CD4-positive, alpha-beta T cell treated with Interleukin-21 for 1 hour (primary cell): ENCODE results near the gene MTMR4.
"Not testable (repeated sequence)": the region's sequence is repeated elsewhere in the genome, so short reads cannot be mapped to it uniquely, and the experiment has no call there.

Experiments
- DNase-seq: peaks from one replicate; pipeline ENCODE4 v3.0.0-alpha.2; 2020

The MTMR4 gene

GRCh38 chr17:58521680-58522079, 7.2 kb upstream of the MTMR4 start:
- no peak for DNase-seq

- no peak for DNase-seq
Measured at GRCh38 chr17:58520843-58521430, 6.5 kb upstream of the MTMR4 start.

- DNase-seq, result peak; percentile 100
Measured at GRCh38 chr17:58517928-58518609, 3.6 kb upstream of the MTMR4 start.

- DNase-seq, result no peak
Measured at GRCh38 chr17:58517378-58517927, 3.0 kb upstream of the MTMR4 start.

- no peak for DNase-seq
Measured at GRCh38 chr17:58516644-58517377, 2.4 kb upstream of the MTMR4 start.

- DNase-seq, result no peak
Measured at GRCh38 chr17:58515286-58515685, 848 bp upstream of the MTMR4 start.

GRCh38 chr17:58514770-58515157, 326 bp upstream of the MTMR4 start:
- DNase-seq, result no peak

- DNase-seq, result peak; percentile 31
Measured at GRCh38 chr17:58513267-58513964, 1.0 kb downstream of the MTMR4 start.

- no peak for DNase-seq
Measured at GRCh38 chr17:58510075-58510474, 4.4 kb downstream of the MTMR4 start.

- DNase-seq, result no peak
Measured at GRCh38 chr17:58508341-58509067, 5.9 kb downstream of the MTMR4 start.

- DNase-seq, result no peak
Measured at GRCh38 chr17:58507123-58507634, 7.3 kb downstream of the MTMR4 start.

GRCh38 chr17:58506354-58507080, 7.9 kb downstream of the MTMR4 start:
- DNase-seq, result no peak

GRCh38 chr17:58504826-58505351, 9.5 kb downstream of the MTMR4 start:
- no peak for DNase-seq

- no peak for DNase-seq
Measured at GRCh38 chr17:58503866-58504265, 10.6 kb downstream of the MTMR4 start.

GRCh38 chr17:58503134-58503533, 11.3 kb downstream of the MTMR4 start:
- DNase-seq, result not testable (repeated sequence)

GRCh38 chr17:58501451-58501850, 13.0 kb downstream of the MTMR4 start:
- DNase-seq, result no peak

- no peak for DNase-seq
Measured at GRCh38 chr17:58498177-58498828, 16.1 kb downstream of the MTMR4 start.

GRCh38 chr17:58493506-58493905, 20.9 kb downstream of the MTMR4 start:
- no peak for DNase-seq

- DNase-seq, result no peak
Measured at GRCh38 chr17:58492238-58493121, 22.0 kb downstream of the MTMR4 start.
